GM13976 (cell line): ENCODE data around the gene CHCHD6.

Source experiments
- DNase-seq: peaks from one replicate; pipeline ENCODE4 v3.0.0; 2012; ENCODE audit warnings: low spot score
- CTCF ChIP-seq: IDR thresholded peaks from 2 replicates; pipeline ENCODE4 v1.5.1; 2012; ENCODE audit warnings: borderline replicate concordance, mild to moderate bottlenecking; ENCODE audit not compliant: insufficient read depth; ENCODE audit errors: extremely low read depth, missing control alignments, control extremely low read depth
- in situ Hi-C: fragments of 300-500 bp; cut with MboI; formaldehyde crosslinking; loops from one replicate; pipeline ENCODE4 v1.12.0; 2022; ENCODE audit warnings: low sequenced_read_pairs, mixed read lengths, inconsistent platforms; ENCODE audit not compliant: unreplicated experiment

Gene CHCHD6

GRCh38 chr3:126896968-126897367 lies 192.9 kb downstream of the CHCHD6 start:
- no peak for TF ChIP-seq CTCF
- DNase-seq = no peak
- in situ Hi-C loops = no loop called here

- TF ChIP-seq CTCF = no peak
- DNase-seq = no peak
- in situ Hi-C loops = no loop called here
Measured at GRCh38 chr3:126897943-126898342, 193.9 kb downstream of the CHCHD6 start.

GRCh38 chr3:126900859-126901540 lies 197.0 kb downstream of the CHCHD6 start:
- in situ Hi-C loops = no loop called here

GRCh38 chr3:126901631-126902030 lies 197.6 kb downstream of the CHCHD6 start:
- in situ Hi-C loops = no loop called here
- no peak for TF ChIP-seq CTCF
- no peak for DNase-seq

More at GRCh38 chr3:126900859-126901540, 197.0 kb downstream of the CHCHD6 start:
- DNase-seq = no peak
- TF ChIP-seq CTCF = no peak

GRCh38 chr3:126903521-126903920 lies 199.5 kb downstream of the CHCHD6 start:
- no peak for DNase-seq
- in situ Hi-C loops = no loop called here
- no peak for TF ChIP-seq CTCF

GRCh38 chr3:126907557-126907956 lies 203.5 kb downstream of the CHCHD6 start:
- in situ Hi-C loops = no loop called here
- no peak for TF ChIP-seq CTCF
- no peak for DNase-seq

- TF ChIP-seq CTCF = no peak
- DNase-seq = no peak
Measured at GRCh38 chr3:126908752-126909275, 204.8 kb downstream of the CHCHD6 start.

More at GRCh38 chr3:126908752-126909275, 204.8 kb downstream of the CHCHD6 start:
- in situ Hi-C loops = no loop called here
